GM12801 (cell line): ENCODE data around the gene CTSA.

Experiments
- TF ChIP-seq, protein P1 (sequence below): IDR thresholded peaks from one replicate; pipeline ENCODE4 v1.5.1; 2011; ENCODE audit warnings: control low read depth; ENCODE audit not compliant: insufficient read length; ENCODE audit errors: extremely low read depth

CTSA gene

GRCh38 chr20:45908084-45908483 lies 16.9 kb downstream of the CTSA start:
- TF ChIP-seq, protein P1, sequence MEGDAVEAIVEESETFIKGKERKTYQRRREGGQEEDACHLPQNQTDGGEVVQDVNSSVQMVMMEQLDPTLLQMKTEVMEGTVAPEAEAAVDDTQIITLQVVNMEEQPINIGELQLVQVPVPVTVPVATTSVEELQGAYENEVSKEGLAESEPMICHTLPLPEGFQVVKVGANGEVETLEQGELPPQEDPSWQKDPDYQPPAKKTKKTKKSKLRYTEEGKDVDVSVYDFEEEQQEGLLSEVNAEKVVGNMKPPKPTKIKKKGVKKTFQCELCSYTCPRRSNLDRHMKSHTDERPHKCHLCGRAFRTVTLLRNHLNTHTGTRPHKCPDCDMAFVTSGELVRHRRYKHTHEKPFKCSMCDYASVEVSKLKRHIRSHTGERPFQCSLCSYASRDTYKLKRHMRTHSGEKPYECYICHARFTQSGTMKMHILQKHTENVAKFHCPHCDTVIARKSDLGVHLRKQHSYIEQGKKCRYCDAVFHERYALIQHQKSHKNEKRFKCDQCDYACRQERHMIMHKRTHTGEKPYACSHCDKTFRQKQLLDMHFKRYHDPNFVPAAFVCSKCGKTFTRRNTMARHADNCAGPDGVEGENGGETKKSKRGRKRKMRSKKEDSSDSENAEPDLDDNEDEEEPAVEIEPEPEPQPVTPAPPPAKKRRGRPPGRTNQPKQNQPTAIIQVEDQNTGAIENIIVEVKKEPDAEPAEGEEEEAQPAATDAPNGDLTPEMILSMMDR: no peak

- TF ChIP-seq, protein P1: no peak
Observed at GRCh38 chr20:45909336-45909808, 18.2 kb downstream of the CTSA start.

DNA sequence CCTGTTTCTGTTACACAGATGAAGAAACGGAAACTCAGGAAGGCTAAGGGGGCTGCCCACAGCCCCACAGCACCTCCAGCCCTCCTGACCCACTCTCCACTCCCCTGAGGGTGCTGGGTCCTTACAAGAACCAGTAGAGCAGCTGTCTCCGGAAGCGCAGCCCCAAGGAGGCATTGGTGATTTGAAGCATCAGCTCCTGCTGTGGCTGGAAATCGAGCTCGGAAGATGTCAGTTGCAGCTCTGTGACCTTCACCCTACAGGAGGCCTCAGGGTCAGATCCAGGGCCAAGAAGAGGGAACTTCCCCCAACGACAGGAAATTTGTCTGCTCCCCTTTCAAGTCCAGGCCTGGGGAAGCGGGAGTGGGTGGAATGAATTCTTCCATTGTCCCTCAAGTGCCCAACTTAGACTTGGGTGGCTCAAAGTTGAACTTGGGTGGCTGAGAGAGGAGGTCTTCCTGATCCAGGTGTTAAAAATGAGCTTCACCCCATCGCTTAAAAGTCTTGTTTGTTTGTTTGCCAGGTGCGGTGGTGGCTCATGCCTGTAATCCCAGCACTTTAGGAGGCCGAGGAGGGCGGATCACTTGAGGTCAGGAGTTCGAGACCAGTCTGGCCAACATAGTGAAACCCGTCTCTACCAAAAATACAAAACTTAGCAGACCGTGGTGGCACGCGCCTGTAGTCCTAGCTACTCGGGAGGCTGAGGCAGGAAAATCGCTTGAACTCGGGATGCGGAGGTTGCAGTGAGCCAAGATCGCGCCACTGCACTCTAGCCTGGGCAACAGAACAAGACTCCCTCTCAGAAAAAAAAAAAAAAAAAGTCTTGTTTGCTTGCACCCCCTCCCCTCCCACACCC lies 18.9 kb downstream of the CTSA start:
- TF ChIP-seq, protein P1: no peak

DNA sequence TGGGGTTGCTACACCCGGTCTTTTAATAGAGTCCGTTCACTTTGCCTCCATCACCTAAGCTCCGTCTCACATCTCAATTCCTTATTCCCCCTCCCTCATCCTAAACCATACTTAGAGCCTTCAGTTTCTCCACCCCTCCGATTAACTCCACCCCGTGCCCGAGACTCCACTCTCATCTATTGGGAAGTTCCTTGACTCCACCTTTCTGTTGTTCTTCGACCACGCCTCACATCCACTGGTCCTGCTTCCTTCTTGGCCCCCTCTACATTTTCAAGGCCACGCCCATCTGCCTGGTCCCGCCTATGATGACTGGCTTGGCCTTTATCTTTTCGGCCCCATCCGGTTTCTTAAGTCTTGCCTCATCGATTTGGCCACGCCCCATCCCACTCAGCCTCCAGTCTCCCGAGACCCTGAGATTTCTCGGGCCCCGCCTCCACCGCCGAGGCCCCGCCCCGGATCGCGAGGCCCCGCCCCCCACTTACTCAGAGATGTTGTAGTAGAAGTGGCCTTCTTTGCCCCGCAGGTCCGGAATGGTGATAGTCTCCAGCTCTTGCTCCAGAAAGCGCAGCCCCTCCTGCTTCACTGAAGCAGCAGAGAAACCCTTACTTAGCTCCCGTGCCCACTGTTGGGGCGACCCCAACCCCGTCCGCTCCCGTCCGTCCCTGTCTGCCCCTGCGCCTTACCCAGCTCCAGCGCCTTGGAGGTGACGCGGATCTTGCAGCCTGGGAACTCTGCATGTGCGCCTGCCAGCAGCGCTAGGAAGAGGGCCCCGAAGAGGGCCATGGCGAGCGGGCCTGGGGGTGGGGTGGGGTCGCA lies 19.7 kb downstream of the CTSA start:
- TF ChIP-seq, protein P1: no peak

DNA sequence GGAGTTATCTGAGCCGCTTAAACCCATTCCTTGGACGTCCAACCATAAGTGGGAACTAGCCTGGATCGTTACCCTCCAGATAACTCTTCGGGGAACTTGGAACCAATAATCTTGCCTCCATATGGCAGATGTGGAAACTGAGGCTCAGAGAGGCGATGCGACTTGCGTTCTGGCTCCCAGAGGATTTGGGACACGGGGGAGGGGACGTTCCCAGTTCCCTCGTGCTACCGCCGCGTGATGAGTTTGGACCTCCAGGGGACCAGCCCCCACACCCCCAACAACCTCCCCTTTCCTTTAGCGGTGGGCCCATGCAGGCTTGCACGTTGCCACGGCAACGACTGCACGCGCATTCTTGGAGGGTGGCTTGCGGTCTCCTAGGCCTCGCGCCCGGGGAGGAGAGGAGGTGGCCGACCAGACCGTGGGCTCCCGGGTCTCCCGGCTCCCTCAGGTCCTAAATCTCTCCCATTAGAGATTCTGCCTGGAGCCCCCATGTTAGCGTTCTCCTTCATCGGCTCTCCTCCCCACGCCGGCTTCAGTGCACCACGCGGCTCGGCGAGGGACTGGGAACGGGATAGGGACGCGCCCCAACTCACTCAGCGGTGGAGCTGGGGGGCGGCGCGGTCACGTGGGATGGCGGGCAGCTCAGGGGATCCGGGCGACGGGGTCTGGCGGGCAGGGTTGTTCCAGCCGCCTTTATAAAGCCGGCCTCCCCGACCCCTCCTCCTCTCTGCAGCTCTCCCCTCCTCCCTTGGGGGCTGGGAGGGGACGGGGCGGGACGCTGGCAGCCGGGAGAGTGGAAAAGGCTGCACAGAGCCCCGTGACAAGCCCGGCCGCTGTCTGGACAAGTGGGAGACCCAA lies 20.6 kb downstream of the CTSA start, which contains the start of gene PLTP:
PLTP (minus strand) TSS at position 670 of the 858 bp plus-strand sequence. CDS start 703 bp downstream, outside the sequence.
- TF ChIP-seq, protein P1: no peak

GRCh38 chr20:45912344-45912682 lies 21.2 kb downstream of the CTSA start:
- TF ChIP-seq, protein P1: no peak
